ENCODE measurements around the gene CNTF. TPM values are rescaled to one million over a fixed set of nuclear protein-coding genes. Genes with fewer than 3 reads are reported as not detected.

Gene CNTF
- total RNA-seq, 1 donor from 2014 or later = 3.9 TPM

GRCh38 chr11:58650496-58650895 is 28.0 kb downstream of the CNTF start:
- no peaks in the 10 kb centered on the region for H3K36me3 Mint-ChIP-seq (ENCODE audit: insufficient read depth)
- no peak for TF ChIP-seq CTCF (IDR thresholded peaks at IDR 0.05; ENCODE audit: unreplicated experiment)
- no peak overlapping the region for H3K27ac Mint-ChIP-seq
- peaks cover 4% of the 10 kb centered on the region for H3K4me1 Mint-ChIP-seq (ENCODE audit: low read depth)
- H3K4me3 Mint-ChIP-seq (ENCODE audit: low read depth) = no peak overlapping the region
- no peaks in the 10 kb centered on the region for H3K27me3 Mint-ChIP-seq
- peaks cover 8% of the 10 kb centered on the region for H3K9me3 Mint-ChIP-seq (ENCODE audit: low read depth)
- DNase-seq (ENCODE audit: low spot score, unreplicated experiment) = no peak

GRCh38 chr11:58652726-58653280 is 30.3 kb downstream of the CNTF start:
- H3K36me3 Mint-ChIP-seq (ENCODE audit: insufficient read depth) = no peaks in the 10 kb centered on the region
- no peaks in the 10 kb centered on the region for H3K27me3 Mint-ChIP-seq
- TF ChIP-seq CTCF (IDR thresholded peaks at IDR 0.05; ENCODE audit: unreplicated experiment) = no peak
- H3K4me1 Mint-ChIP-seq (ENCODE audit: low read depth) = peaks cover 4% of the 10 kb centered on the region
- no peaks in the 10 kb centered on the region for H3K9me3 Mint-ChIP-seq (ENCODE audit: low read depth)
- H3K4me3 Mint-ChIP-seq (ENCODE audit: low read depth) = no peak overlapping the region
- no peak for DNase-seq (ENCODE audit: low spot score, unreplicated experiment)
- H3K27ac Mint-ChIP-seq = no peak overlapping the region

- peak; percentile 91 for TF ChIP-seq CTCF (IDR thresholded peaks at IDR 0.05; ENCODE audit: unreplicated experiment)
- peak; percentile 67 for DNase-seq (ENCODE audit: low spot score, unreplicated experiment)
- H3K27ac Mint-ChIP-seq = no peak overlapping the region
- H3K36me3 Mint-ChIP-seq (ENCODE audit: insufficient read depth) = peaks cover 1% of the 10 kb centered on the region
- H3K9me3 Mint-ChIP-seq (ENCODE audit: low read depth) = no peaks in the 10 kb centered on the region
- H3K4me1 Mint-ChIP-seq (ENCODE audit: low read depth) = peaks cover 7% of the 10 kb centered on the region
- H3K4me3 Mint-ChIP-seq (ENCODE audit: low read depth) = no peak overlapping the region
- no peaks in the 10 kb centered on the region for H3K27me3 Mint-ChIP-seq
Observed at GRCh38 chr11:58654079-58654907, 31.8 kb downstream of the CNTF start.

GRCh38 chr11:58654908-58655296 is 32.4 kb downstream of the CNTF start:
- H3K27me3 Mint-ChIP-seq = no peaks in the 10 kb centered on the region

DNA sequence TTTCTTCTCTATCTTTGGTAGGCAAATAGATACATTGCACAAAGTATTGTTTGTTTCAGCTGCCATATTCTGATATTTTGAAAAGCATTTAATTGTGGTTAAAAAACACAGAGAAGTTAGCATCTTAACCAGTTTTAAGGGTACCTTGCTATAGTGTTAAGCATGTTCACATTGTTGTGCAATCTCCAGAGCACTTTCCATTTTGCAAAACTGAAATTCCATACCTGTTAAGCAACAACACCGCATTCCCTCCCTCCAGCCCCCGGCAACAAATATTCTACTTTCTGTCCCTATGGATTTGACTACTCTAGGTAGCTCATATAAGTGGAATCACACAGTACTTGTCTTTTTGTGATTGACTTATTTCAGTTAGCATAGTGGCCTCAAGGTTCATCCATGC is 33.9 kb downstream of the CNTF start:
- TF ChIP-seq CTCF (IDR thresholded peaks at IDR 0.05; ENCODE audit: unreplicated experiment) = no peak
- Mint-ChIP-seq H3K4me1 (ENCODE audit: low read depth) (peaks cover 11% of the 10 kb centered on the region), H3K27me3 (no peaks in the 10 kb centered on the region), H3K36me3 (ENCODE audit: insufficient read depth) (peaks cover 1% of the 10 kb centered on the region), H3K27ac (no peak overlapping the region), H3K9me3 (ENCODE audit: low read depth) (no peaks in the 10 kb centered on the region), H3K4me3 (ENCODE audit: low read depth) (no peak overlapping the region)
- DNase-seq (ENCODE audit: low spot score, unreplicated experiment) = no peak

More at GRCh38 chr11:58654908-58655296, 32.4 kb downstream of the CNTF start:
- no peak for TF ChIP-seq CTCF (IDR thresholded peaks at IDR 0.05; ENCODE audit: unreplicated experiment)
- Mint-ChIP-seq H3K4me1 (ENCODE audit: low read depth) (peaks cover 10% of the 10 kb centered on the region), H3K27ac (no peak overlapping the region), H3K4me3 (ENCODE audit: low read depth) (no peak overlapping the region), H3K9me3 (ENCODE audit: low read depth) (no peaks in the 10 kb centered on the region), H3K36me3 (ENCODE audit: insufficient read depth) (peaks cover 1% of the 10 kb centered on the region)
- DNase-seq (ENCODE audit: low spot score, unreplicated experiment) = no peak

All from progenitor cell of endocrine pancreas (in vitro differentiated cells).